GM18870 (cell line): ENCODE data around the gene SH2D3C.

Experiments
- ATAC-seq: cut with Tn5 transposase; IDR thresholded peaks from one replicate; pipeline ENCODE4 v1.9.1; 2021; ENCODE audit warnings: moderate library complexity; ENCODE audit not compliant: unreplicated experiment

The SH2D3C gene, protein sequence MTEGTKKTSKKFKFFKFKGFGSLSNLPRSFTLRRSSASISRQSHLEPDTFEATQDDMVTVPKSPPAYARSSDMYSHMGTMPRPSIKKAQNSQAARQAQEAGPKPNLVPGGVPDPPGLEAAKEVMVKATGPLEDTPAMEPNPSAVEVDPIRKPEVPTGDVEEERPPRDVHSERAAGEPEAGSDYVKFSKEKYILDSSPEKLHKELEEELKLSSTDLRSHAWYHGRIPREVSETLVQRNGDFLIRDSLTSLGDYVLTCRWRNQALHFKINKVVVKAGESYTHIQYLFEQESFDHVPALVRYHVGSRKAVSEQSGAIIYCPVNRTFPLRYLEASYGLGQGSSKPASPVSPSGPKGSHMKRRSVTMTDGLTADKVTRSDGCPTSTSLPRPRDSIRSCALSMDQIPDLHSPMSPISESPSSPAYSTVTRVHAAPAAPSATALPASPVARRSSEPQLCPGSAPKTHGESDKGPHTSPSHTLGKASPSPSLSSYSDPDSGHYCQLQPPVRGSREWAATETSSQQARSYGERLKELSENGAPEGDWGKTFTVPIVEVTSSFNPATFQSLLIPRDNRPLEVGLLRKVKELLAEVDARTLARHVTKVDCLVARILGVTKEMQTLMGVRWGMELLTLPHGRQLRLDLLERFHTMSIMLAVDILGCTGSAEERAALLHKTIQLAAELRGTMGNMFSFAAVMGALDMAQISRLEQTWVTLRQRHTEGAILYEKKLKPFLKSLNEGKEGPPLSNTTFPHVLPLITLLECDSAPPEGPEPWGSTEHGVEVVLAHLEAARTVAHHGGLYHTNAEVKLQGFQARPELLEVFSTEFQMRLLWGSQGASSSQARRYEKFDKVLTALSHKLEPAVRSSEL

DNA sequence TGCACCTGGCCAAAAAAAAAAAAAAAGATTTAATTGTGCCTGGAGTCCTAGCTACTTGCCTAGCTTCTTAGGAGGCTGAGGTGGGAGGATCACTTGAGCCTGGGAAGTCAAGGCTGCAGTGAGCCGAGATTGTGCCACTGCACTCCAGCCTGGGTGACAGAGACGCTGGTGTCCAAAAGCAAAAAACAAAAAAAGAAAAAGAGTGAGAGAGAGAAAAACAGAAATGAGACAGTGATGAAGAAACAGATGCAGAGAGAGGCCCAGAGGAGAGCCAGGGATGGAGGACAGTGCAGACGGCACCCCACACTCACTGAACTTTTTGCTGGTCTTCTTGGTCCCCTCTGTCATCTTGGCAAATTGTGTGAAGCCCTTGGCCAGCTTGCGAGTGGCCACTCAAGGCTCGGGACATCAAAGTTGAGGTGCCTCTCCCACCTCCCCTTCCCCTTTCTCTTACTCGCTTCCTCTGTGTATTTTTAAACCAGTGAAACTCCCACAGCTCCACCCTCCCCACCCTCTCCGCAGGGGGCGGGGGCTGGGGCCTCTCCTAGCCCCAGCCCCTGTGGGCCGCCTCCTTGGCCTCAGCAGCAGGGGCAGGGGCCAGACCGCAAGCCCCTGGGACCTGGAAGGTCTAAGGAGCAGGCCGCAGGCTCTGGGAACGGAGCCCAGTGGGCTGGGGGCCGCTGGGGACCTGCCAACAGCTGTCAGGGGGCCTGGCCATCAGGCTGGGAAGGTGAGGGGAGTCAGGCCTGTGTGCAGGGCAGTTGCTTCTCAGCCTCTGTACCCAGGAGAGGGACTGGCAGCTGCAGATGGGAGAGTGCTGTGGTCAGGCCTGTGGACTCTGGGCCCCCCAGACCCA is at the start of gene SH2D3C:
TSS of gene SH2D3C (minus strand) at position 387 of the 856 bp plus-strand sequence. CDS start at position 348, 39 bp downstream.
- peak; percentile 18 for ATAC-seq

DNA sequence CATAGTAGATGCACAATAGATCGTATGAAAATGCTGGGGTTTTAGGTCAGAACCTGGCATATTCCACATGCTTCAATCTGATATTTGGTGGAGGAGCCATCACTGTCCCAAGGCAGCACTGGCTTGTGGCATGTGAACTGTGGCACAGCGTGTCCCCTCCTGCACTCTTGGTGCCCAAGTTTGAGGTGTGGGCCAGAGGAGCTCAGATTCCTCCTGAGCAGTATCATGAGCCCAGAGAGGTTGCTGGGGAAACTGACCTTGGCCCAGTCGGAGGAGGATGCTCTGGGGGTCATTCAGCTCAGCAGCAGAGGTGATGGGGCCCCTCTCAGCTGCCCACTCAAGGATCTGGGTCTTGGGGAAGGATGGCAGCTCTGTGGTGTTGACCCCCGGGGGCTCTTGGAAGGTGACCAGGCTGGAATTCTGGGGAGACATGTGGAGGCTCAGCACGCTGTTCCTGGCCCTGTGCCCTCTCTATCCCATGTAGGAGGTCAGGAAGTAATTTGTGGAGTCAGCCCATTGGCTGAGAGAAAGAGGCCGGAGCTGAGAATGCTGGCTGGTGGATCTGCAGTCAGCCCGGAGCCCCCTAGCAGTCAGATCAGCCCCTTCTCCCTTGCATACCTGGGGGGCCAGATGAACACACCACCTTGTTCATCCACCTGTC is 47.9 kb upstream of the SH2D3C start:
- no peak for ATAC-seq

DNA sequence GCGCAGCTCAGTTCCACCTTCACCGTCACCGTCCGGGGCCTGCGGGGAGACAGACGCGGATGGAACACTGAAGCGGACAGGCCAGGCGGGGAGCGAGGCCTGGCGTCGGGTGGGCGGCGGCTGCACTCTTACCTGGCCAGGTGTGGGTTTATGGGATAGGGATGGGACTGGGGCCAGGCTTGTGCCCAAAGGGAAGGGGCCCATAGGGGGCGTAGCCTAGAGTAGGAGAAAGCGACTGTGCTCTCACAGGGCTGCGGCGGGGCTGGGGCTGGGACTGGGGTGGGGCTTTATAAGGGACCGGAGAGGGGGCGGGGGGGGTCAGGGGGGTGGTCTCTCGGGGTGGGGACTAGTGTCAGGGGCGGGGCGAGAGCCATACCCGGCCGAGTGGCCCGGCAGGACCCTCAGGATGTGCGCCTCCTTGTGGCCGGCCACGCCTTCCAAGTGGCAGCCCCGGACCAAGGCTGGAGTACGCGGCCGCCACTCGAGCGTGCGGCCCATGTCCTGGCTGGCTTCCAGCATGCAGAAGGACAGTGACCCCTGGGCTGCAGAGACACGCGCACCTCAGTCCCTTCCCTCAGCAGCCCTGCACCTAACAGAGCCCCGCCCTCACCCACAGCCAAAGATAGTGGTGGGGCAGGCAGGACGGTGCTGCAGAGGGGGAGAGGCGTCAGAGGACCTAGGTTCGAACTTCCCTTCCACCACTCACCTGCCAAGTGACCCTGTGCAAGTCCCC is 47.0 kb upstream of the SH2D3C start:
- no peak for ATAC-seq

DNA sequence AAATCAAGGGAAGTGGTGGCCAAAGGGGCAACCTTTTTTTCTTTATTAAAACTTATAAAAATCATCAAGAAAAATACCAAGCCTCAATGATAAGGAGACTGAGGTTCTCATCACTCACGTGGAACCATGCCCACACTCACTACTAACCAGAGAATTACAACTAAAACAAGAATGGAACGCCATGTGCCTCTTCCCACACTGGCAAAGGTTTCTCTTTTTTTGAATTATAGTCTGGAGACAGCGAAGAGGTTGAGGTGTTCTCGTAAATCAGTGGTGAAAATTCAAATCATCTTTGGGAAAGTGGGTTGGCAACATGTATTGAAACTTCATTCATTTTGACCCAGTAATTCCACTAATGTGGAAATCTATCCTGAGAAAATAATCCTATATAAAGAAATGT is 43.6 kb upstream of the SH2D3C start:
- ATAC-seq, result no peak

DNA sequence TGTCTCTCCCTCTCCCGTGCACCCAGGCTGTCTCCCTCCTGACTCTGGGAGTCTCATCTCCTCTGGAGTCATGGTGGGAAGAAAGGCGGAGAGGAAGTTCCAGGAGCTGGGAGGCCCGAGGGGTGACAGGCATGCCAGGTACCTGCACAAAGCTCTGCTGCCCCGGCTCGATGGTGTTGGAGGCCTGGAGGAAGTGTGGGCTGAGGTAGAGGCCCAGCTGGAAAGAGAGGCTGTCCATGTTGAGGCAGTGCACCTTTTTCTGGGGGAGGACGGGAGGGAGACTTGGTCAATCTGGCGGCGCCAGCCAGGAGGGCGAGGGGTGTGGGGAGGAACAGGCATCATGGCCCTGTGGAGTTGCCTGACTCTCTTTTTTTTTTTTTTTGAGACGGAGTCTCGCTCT is 40.1 kb upstream of the SH2D3C start:
- no peak for ATAC-seq

DNA sequence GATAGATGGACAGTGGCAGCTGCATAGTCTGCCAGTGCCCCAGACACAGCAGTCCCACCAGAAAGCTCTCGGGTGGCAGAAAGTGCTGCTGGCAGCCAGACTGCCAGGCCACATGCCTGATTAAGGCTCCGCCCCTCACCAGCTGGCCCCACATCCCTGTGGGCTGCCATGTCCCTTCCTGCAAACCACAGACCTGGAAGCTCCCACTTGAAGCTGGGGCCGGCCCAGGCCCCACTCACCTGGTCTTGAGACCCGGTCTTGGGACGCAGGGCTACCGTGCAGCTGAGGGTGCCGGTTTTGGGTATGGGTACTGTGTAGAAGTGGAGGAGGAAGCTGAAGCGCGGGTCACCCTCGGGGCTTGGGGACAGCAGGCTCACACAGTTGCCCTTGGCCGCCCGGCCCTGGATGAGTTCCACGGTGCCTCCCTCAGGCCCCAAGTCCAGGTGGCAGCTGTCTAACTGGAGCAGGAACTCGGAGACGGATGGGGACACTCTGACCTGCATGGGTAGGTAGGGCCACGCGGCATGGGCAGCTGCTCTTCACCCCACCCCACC is 39.5 kb upstream of the SH2D3C start:
- no peak for ATAC-seq

DNA sequence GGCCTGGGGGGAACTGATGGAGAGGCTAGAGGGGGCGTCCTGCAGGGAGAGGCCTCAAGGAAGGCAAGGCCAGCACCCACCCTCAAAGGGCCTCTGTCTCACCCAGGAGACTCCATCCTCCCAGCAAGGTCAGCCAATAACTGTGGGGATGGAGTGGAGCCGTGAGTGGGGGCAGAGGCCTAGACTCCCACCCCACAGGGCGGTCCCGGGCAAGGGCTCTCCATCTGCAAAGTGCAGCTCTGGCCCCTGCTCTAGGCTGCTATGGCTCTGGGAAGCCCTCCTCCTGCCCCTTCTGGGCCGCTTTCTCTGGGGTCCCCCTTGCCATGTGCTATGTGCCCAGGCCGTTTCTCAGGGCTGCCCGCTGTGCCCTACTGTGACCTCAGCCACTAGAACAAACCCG is 38.3 kb upstream of the SH2D3C start:
- ATAC-seq, result no peak

DNA sequence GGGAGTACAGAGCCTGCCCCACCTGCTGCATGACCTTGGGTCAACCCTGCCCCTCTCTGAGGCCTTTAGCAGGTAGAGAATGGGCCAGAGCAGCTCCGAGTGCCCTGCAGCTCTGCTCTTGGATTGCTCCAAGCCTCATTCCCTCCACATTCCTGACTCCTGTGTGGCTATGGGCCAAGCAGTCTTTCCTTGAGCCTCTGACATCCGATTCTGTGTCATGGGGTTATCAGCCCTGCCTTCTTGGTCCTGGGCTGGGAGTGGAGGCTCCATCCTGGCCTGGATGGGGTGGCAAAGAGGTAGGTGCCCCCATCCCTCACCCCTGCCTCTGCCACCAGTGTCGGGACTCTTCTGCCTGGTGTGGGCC is 37.9 kb upstream of the SH2D3C start:
- no peak for ATAC-seq

DNA sequence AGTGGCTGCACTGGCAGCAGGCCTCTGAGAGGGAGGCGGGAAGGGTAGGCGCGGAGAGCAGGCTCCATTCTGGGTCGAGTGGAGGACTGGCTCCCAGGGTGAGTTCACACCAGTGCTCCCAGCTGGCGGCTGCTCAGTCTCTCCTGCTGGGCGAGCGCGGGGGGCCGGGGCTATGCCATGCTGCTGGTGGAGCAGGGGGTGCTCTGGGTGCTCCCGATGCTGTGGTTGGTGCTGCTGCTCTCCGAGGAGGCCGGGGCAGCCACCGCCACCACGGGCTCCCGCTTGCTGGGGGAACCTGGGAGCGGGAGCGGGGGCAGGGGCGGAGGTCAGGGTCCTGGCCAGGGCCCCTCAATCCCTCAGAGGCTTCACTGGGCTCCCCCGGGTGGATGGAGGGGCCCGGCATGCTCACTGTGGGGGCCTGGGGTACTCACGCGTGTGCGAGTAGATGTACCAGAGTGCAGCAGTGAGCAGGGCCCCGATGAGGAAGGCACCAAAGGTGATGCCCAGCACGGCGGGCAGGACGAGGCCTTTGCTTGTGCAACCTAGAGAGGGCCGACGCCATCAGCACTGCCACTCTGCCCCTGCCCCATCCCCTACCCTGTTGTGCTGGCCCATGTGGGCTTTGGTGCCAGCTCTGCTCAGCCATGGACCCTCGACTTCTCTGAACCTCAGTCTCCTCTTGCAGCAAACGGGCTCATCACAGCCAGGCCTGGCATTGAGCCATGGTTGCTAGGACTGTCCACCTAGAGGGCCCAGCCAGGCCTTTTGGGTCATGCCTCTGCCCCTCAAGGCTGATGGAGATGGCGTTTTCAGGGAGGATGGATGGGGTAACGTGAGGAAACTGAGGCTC is 37.3 kb upstream of the SH2D3C start:
- no peak for ATAC-seq

DNA sequence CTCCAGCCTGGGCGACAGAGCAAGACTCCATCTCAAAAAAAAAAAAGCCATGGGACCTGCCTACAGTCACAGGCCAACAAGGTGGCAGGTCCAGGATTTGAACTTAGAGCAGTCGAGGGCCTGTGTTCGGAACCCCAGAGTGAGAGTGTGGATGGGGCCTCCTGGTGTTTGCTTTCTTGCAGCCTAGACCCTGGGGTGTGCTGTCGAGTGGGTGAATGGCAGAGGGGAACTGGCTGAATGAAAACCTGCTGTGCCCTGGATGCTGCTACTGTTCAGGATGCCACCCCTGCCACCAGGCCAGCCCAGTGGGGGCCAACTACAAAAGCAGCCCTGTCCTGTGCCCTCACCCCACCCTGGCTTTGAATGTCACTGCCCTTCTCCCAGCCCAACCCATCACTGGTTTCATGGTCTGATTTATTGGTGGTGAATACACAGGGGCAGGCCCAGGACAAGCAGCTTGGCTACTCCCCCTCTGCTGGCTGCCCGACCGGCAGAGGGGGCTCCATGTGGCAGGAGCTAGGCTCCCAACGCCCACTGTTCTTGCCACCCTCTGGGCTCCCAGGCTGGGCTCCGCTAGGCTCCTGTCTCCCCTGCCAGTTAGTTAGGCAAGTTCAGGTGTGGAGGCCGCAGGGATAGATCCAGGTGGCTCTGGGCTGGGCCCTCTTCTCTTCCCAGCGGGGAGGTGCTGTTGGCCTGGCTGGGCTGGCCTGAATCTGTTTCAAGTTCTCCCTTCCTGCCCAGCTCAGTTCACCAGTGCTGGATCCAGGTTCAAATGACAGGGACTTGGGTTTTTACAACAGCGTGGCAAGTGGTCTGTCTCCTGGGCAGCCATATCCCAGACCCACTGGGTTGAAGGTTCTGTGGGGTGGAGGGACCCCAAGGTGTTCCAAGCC is 36.4 kb upstream of the SH2D3C start:
- no peak for ATAC-seq

DNA sequence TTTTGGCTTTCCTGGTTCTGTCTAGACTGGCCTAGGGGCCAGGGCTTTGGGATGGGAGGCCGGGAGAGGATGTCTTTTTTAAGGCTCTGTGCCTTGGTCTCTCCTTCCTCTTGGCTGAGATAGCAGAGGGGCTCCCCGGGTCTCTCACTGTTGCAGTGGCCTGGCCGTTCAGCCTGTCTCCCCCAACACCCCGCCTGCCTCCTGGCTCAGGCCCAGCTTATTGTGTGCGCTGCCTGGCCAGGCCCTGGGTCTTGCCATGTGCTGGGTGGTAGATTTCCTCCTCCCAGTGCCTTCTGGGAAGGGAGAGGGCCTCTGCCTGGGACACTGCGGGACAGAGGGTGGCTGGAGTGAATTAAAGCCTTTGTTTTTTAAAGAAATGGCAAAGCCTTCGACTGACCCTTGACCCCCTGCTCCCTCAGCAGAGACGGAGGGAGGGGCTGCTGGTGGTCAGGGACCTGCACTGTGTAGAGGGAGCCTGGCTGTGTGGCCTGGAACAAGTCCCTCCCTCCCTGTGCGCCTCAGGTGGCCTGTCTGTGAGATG is 35.3 kb upstream of the SH2D3C start:
- no peak for ATAC-seq

DNA sequence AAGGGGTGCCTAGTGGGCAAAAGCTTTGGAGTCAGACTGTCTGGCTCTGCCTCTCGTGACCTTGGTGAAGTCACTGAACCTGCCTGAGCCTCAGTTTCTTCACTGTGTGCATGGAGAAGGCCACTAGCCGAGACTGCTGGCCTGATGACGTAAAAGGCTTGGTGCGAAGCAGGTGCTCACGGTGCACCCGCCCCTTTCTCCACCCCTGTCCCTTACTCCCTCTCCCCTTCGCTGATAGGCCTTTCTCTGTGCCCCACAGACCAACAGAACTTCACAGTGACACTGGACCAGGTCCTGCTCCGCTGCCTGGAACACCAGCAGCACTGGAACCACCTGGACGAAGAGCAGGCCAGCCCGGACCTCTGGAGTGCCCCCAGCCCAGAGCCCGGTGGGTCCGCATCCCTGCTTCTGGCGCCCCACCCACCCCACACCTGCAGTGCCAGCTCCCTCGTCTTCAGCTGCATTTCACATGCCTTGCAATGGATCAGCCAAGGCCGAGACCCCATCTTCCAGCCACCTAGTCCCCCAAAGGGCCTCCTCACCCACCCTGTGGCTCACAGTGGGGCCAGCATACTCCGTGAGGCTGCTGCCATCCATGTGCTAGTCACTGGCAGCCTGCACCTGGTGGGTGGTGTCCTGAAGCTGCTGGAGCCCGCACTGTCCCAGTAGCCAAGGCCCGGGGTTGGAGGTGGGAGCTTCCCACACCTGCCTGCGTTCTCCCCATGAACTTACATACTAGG is 34.6 kb upstream of the SH2D3C start:
- ATAC-seq, result no peak

DNA sequence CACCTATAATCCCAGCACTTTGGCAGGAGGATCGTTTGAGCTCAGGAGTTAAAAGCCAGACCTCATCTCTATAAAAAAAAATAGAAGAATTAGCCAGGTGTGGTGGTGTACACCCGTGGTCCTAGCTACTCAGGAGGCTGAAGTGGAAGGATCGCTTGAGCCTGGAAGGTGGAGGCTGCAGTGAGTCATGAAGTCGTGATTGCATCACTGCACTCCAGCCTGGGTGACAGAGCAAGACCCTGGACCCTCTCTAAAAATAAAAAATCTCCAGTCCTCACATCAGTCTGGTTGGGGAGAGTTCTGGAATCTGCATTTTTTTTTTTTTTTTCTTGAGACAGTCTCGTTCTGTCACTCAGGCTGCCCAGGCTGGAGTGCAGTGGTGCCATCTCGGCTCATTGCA is 33.5 kb upstream of the SH2D3C start:
- no peak for ATAC-seq

DNA sequence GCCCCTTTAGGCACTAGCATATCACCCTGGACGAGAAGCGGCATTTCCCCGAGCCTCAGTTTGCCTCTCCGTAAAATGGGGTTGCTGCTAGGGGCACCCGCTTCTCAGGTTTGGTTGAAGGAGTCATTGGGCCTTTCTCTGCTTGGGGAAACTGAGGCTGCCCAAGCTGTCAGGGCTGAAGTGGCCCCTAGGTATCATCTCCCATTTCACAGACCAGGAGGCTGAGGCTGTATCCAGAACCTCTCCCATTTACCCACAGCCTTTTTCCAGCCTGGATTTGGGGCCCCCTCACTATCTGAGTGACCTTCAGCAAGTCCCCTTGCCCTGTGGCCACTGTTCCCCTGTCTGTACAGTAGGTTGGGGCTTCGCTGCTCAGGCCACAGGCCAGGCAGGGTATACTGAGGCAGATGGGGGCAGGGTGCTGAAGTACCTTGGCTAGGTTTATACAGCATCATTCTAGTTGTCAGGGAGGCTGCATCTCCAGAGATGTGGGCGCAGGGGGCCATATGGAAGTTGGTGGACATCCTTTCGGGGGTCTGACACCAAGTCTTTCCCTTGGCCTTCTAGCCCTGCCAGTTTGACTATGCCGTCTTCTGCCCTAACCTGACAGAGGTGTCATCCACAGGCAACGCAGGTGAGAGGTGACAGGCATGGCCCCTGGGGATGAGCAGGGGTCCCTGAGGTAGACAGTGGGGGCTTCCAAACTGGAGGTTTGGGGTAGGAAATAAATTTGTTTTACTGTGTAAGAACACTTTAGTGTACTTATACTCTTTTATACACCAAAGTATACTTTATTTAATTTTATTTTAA is 32.1 kb upstream of the SH2D3C start:
- no peak for ATAC-seq

DNA sequence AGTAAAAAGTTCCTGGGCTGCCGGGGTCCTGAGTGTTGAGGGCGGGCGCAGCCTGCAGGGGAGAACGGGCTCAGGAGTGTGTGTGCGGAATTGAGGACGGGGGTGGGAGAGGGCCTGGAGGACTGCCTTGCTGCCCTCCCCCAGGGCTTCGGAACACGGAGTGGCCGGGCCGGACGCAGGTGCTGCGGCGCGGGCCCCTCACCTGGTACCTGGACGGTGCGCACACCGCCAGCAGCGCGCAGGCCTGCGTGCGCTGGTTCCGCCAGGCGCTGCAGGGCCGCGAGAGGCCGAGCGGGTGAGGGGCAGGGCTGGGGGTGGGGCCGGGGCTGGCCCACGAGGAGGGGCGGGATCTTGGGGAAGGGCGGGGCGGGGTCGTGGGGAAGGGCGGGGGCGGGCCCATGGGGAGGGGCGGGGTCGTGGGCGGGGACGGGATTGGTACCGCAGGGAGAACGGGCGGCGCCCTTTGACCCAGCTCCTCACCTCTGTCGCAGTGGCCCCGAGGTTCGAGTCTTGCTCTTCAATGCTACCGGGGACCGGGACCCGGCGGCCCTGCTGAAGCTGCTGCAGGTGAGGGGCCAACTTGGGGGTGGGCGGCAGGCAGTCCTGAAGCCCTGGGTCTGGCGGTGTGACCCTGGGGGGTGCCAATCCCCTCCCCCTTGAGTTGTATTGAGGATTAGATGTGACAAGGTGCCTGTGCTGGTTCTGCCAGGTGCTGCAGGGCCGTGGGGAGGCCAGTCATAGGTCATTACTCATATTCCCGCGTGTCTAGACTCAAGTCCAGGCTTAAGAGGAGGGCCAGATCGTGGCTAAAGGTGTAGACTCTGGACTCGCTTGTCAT is 31.3 kb upstream of the SH2D3C start:
- no peak for ATAC-seq
